Measurements from ENCODE around the gene ZNF132. TPM values are rescaled to one million over a fixed set of nuclear protein-coding genes. Genes with fewer than 3 reads are reported as not detected.

The ZNF132 gene
- total and polyA plus RNA-seq, 9 of the 15 experiments (the other 6 are each of a cell fraction or from before 2014, with no cell fraction given) = 0.03 to 0.42 (median 0.10) TPM; not detected in 5

DNA sequence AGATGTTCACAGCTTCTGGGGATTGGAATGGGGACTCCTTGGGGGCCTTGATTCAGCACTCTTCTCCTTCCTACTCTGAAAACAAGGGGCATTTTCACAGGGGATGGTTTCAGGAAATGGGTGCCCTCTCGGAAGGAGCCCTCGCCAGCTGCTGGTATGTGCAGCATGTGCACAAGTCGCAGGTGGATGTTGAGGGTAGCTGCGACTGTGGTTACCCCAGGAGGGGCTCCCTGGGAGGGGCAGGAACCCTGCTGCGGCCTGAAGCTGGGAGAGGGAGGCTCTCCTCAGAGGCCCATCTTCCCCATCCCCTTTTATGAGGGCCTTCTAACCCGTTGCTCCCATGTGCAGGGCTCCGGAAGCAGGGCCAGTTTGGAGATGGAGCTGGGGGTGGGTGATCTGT lies 42.4 kb upstream of the ZNF132 start (continued):
- TF ChIP-seq, protein P1, sequence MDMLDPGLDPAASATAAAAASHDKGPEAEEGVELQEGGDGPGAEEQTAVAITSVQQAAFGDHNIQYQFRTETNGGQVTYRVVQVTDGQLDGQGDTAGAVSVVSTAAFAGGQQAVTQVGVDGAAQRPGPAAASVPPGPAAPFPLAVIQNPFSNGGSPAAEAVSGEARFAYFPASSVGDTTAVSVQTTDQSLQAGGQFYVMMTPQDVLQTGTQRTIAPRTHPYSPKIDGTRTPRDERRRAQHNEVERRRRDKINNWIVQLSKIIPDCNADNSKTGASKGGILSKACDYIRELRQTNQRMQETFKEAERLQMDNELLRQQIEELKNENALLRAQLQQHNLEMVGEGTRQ (CRISPR knock-in tag; IDR thresholded peaks at IDR 0.05) = no peak
- TF ChIP-seq ESRRB (CRISPR knock-in tag; IDR thresholded peaks at IDR 0.05; ENCODE audit: borderline replicate concordance) (no peak), ZNF780A (CRISPR knock-in tag; IDR thresholded peaks at IDR 0.05) (no peak)
- TF ChIP-seq, protein P2, sequence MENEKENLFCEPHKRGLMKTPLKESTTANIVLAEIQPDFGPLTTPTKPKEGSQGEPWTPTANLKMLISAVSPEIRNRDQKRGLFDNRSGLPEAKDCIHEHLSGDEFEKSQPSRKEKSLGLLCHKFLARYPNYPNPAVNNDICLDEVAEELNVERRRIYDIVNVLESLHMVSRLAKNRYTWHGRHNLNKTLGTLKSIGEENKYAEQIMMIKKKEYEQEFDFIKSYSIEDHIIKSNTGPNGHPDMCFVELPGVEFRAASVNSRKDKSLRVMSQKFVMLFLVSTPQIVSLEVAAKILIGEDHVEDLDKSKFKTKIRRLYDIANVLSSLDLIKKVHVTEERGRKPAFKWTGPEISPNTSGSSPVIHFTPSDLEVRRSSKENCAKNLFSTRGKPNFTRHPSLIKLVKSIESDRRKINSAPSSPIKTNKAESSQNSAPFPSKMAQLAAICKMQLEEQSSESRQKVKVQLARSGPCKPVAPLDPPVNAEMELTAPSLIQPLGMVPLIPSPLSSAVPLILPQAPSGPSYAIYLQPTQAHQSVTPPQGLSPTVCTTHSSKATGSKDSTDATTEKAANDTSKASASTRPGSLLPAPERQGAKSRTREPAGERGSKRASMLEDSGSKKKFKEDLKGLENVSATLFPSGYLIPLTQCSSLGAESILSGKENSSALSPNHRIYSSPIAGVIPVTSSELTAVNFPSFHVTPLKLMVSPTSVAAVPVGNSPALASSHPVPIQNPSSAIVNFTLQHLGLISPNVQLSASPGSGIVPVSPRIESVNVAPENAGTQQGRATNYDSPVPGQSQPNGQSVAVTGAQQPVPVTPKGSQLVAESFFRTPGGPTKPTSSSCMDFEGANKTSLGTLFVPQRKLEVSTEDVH (IDR thresholded peaks at IDR 0.05; ENCODE audit: low read depth, partially characterized antibody) = no peak

DNA sequence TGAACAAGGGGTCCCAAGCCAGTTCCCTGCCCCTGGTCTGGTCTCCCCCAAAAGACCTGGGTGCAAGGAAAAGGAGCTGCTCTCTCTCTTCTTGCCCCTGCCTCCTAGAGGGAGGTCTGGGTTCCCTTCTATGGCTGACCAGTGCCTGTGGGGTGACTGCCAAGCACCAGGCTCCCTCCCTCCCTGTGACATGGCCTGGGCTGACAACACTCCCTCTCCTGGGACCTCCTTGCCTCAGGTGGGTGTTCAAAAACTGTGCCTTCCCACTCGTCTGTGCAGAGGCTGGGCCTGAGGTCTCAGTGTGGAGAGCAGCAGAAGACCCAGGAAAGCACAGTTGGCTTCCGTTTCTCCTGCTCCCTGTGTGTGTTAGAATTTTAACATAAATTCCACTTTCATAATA lies 40.9 kb upstream of the ZNF132 start:
- CTCF ChIA-PET (ENCODE audit: low intra/inter-chr PET ratio) = no interaction called here
- Histone ChIP-seq H2AFZ (ENCODE audit: low read depth, low read length) (no peak overlapping the region), H3K79me2 (ENCODE audit: control insufficient read depth, insufficient read depth, low read length) (no peaks in the 10 kb centered on the region; the same call in 1 of the 3 replicates), H3K27me3 (ENCODE audit: control insufficient read depth in 2 of 2, insufficient read depth in 2 of 2, low read length in 2 of 2) (no peaks in the 10 kb centered on the region), H3K4me3 (no peak overlapping the region), H3K9ac (ENCODE audit: insufficient read depth in 1 of 2, low read depth in 2 of 2, low read length in 2 of 2) (no peak overlapping the region), H3K36me3 (ENCODE audit: control insufficient read depth, insufficient read depth, low read length) (peaks cover 44% of the 10 kb centered on the region; the same call in 2 of the 3 replicates), H3K9me1 (ENCODE audit: control insufficient read depth, insufficient read depth, low read length) (no peaks in the 10 kb centered on the region), H3K27ac (ENCODE audit: extremely low read depth, low read depth, low read length) (no peak overlapping the region), H4K20me1 (replicated peaks; ENCODE audit: control insufficient read depth, insufficient read depth, low read length) (no peaks in the 10 kb centered on the region), H3K4me2 (ENCODE audit: insufficient read depth, low read length) (no peak overlapping the region), H3K9me3 (replicated peaks; ENCODE audit: control insufficient read depth, insufficient read depth, low read depth, low read length) (no peaks in the 10 kb centered on the region), H3K4me1 (replicated peaks in 1 of 2; ENCODE audit: control insufficient read depth in 2 of 2, insufficient read depth in 2 of 2, low read length in 2 of 2) (peaks cover 11 to 34% of the 10 kb centered on the region in 2 experiments)
- in situ Hi-C loops (cut with MboI) = no loop called here
- ATAC-seq (no peak), DNase-seq (ENCODE audit: extremely low read depth in 1 of 4, low spot score in 3 of 4) (no peak), FAIRE-seq (no peak)
- 9% methylated on average over 1 of the region's 2 CpGs for WGBS (ENCODE audit: insufficient coverage, low coverage, missing lambda C conversion rate)
- BruUV-seq (replicated peaks) = no TSS peak
- intact Hi-C loops (cut with micrococcal nuclease) = no loop called here
- POLR2A ChIA-PET = interaction anchor here (0.6 to 0.9 kb wide), 2 partner anchors 15 to 510 kb away, joined by 3 read pairs; no protein-coding TSS in a partner anchor
- TF ChIP-seq TAF1 (IDR thresholded peaks at IDR 0.05; ENCODE audit: control insufficient read depth, extremely low read depth, insufficient read depth, low read length, severe bottlenecking) (no peak), SAFB2 (IDR thresholded peaks at IDR 0.05; ENCODE audit: borderline replicate concordance, low read depth, low read length, severe bottlenecking) (no peak), CEBPG (CRISPR knock-in tag; IDR thresholded peaks at IDR 0.05) (no peak), CEBPG (tag; conservative IDR thresholded peaks at IDR 0.05 in 1 of 2, IDR thresholded peaks at IDR 0.05 in 1 of 2) (no peak), HDAC1 (IDR thresholded peaks at IDR 0.05) (no peak), ELF1 (tag; IDR thresholded peaks at IDR 0.05) (no peak), BDP1 (IDR thresholded peaks at IDR 0.05; ENCODE audit: insufficient read depth, insufficient read length) (no peak), ZNF830 (CRISPR knock-in tag; IDR thresholded peaks at IDR 0.05) (no peak), ZNF766 (CRISPR knock-in tag; conservative IDR thresholded peaks at IDR 0.05) (no peak), COPS2 (conservative IDR thresholded peaks at IDR 0.05) (no peak), FIP1L1 (IDR thresholded peaks at IDR 0.05; ENCODE audit: low read depth, low read length, poor library complexity, severe bottlenecking) (no peak), SIN3B (IDR thresholded peaks at IDR 0.05; ENCODE audit: low read depth) (no peak)
- TF ChIP-seq, protein P3, sequence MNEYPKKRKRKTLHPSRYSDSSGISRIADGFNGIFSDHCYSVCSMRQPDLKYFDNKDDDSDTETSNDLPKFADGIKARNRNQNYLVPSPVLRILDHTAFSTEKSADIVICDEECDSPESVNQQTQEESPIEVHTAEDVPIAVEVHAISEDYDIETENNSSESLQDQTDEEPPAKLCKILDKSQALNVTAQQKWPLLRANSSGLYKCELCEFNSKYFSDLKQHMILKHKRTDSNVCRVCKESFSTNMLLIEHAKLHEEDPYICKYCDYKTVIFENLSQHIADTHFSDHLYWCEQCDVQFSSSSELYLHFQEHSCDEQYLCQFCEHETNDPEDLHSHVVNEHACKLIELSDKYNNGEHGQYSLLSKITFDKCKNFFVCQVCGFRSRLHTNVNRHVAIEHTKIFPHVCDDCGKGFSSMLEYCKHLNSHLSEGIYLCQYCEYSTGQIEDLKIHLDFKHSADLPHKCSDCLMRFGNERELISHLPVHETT (CRISPR knock-in tag; conservative IDR thresholded peaks at IDR 0.05 in 1 of 2, IDR thresholded peaks at IDR 0.05 in 1 of 2) = no peak

Measured in K562 (cell line).